Activated CD4-positive, alpha-beta T cell treated with anti-CD3 and anti-CD28 coated beads, Interleukin-2, Interleukin-6, amounts not matched to agents 100 ng/mL and 50 ng/mL, durations not matched to agents 16 hours and 8 hours (primary cell): ENCODE results near the gene KRT15.
"Not testable (repeated sequence)": the region's sequence is repeated elsewhere in the genome, so short reads cannot be mapped to it uniquely, and the experiment has no call there.

ENCODE experiments used
- DNase-seq: peaks from one replicate; pipeline ENCODE4 v3.0.0-alpha.2; 2020

KRT15 gene

DNA sequence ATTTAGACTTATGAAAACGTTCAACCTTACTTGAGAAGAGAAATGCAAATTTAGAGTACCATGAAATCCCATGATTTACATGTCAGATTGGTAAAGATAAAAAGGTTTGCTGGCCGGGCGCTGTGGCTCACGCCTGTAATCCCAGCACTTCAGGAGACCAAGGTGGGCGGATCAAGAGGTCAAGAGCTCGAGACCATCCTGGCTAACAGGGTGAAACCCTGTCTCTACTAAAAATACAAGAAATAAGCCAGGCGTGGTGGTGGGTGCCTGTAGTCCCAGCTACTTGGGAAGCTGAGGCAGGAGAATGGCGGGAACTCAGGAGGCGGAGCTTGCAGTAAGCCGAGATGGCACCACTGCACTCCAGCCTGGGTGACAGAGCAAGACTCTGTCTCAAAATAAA, 24.1 kb upstream of the KRT15 start:
- not testable (repeated sequence) for DNase-seq

DNA sequence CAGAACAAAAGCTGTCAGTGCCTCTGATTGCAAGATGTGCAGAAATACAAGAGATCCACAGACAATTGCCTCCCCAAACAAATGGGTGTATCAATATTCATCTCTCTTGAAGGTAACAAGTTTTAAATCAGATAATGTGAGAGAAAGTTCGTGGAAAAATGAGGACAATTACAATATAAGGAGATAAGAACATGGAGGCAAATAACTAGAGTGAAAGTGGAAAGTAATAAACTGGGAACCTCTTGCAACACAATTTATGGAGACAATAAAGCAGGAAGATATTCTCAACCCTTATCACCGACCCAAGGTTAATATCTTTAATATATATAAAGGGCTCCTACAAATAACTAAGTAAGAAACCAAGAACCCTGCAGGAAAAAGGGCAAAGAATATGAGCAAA, 23.7 kb upstream of the KRT15 start:
- DNase-seq: no peak

DNA sequence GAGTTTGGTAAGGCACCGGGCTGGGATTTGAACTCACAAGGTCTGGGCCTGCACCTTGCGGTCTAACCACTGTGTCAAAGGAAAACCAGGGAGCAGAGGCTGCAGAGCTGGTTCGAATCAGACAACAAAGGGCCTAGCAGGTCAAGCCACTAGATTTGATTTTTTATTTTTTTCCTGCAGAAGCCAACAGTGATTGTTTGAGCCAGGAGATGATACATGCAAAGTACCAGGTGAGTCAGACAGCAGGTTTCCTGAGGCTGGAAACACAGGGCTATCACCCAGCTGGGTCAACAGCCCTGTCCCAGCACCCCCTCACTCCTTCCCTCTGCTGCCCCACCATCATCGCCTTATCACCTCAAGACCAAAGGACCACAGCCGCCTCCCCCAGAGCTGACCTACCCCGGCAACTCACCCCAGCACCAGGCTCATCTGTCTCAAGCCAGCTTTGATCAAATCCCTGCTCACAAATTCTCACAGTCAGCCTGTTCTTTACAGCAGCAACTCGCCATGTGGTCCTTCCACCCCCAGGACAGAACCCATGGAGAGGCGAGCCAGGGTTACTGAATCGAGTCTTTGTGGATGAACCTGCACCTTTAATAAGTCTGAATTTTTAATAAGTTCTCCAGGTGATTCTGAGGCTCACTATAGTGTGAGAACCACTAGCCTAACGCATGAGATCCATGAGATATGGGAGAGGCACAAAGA, 22.4 kb upstream of the KRT15 start:
- DNase-seq: no peak

DNA sequence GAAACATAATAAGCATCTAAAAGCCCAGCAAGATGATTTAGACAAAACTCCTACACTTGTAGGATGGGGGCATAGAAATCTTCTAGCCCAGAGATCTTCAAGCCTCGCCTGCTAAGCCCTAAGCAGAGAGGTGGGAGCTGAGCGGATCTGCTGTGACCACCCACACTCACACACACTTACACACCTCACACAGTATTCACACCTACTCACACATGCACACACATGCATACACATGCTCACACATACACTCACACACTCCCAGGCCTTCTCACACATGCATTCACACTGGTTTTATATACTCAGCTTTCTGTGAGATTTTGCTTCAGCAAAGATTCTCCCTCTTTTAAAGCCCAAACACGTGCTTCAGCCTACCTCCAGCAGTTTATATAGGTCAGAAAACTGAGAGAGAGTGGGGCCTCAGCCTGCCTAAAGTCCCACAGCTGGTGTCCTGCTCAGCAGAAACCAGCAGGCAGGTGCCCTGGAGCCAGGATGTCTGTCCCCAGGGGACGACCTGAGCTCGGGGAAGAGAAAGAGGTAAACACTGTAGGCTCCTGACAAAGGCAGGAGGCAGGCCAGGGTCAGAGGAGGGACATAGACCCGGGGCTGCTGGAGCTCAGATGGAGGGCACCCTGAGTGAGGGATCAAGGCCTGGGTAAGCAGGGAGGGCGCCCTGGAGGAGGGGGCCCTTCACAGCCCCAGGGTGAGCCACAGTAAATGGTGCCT, 21.4 kb upstream of the KRT15 start:
- no peak for DNase-seq

DNA sequence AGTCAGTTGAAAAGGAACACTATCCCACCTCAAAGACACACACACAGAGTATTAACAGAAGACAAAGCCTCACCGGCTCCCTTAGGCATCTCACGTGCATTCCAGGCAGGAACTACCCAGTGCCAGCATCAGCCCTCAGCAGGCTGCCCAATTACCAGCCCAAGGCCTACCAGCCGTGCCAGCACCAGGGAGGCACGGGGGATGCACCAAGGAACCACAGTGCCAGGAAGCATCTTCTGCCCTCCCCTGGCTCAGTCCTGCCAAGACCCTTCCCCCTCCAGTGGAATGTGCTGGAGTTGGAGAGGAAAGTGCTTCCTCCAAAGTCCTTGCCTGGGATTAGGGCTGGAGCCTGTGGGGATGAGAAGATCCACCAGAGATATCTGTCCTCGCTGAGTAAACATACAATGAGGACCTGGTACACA, 20.4 kb upstream of the KRT15 start:
- DNase-seq: no peak

DNA sequence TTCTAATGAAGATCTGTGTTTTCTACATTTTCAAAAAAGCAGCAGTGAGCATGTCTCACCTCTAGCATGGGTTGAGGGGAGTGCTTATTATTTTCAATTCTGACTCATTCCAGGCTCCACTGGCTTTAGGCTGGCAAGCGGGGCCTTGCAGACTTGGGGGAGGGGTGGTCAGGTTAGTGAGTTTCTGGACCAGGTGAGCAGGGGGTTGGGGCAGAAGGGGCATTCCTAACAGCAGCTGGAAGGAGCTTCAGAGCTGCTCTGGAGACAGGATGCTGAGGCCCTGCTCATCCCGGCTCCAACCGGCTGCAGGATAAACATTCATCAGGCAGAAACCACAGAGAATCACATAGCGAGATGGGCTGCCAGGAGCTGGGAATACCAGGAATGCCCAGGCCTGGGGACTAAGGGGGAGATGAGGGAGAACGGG, 19.9 kb upstream of the KRT15 start:
- no peak for DNase-seq

DNA sequence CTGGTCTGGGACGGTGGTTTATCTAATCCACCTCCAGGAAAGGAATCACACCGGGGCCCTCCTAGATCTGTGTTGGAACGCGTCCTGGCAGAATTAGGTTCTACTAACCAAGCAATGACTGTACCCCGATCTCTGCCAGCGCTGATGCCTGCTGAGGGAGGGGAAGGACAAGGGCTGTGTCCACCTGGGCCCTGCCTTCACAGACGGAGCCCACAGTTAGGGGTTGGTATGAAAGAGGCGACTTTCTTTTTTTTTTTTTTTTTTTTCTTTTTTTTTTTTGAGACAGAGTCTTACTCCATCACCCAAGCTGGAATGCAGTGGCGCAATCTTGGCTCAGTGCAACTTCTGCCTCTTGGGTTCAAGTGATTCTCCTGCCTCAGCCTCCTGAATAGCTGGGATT, 19.3 kb upstream of the KRT15 start:
- no peak for DNase-seq

DNA sequence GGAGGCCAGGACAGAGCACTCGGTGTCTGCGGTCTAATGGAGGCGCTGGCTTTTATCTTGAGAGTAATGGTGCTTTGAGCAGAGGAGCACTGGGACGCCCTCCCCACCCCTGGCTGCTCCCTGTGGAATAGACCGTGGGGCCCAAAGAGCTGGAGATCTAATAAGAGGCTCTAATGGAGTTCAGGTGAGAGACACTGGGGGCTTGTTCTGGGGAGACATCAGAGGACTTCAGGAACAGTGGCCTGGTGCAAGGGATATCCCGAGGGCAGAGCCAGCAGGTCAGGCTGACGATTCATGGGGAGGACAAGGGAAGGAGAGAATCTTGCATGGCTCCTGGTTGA, 18.9 kb upstream of the KRT15 start:
- DNase-seq: no peak

DNA sequence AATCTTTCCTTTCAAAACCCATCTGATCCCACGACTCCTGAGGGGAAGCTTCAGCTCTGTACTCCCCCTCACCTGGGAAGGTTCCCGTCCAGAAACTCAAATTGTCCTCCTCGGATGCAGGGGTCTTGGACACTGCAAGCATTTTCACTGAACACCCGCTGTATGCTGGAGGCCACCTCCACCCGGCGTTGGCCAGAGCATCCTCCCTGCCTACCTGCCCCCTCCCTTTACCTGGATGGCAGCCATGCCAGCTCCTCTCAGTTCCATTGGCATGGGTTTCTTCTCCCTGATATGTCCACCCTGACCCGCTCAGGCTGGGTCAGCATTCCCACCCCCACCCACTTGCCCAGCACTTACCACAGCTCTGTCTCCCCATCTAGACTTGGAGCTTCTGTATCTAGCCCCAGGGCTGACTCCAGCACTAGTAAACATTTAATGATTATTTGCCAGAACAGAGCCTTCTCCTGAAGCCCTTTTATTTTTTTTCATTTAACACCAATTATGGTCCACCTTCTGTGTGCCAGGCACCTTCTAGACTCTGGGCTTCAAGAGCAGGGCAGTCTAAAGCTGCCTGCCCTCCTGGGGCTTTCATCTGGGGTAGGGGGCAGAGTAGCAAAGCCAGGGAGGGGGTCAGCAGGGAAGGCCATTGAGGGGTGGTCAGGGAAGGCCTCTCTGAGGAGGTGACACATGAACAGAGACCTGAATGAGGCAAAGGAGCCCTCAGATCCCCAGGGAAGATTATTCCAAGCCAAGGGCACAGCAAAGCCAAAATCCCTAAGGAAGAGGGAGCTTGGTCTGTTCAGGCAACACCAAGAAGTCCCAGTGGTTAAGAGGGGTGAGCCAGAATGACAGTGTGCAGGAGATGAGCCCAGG, 18.3 kb upstream of the KRT15 start:
- no peak for DNase-seq

DNA sequence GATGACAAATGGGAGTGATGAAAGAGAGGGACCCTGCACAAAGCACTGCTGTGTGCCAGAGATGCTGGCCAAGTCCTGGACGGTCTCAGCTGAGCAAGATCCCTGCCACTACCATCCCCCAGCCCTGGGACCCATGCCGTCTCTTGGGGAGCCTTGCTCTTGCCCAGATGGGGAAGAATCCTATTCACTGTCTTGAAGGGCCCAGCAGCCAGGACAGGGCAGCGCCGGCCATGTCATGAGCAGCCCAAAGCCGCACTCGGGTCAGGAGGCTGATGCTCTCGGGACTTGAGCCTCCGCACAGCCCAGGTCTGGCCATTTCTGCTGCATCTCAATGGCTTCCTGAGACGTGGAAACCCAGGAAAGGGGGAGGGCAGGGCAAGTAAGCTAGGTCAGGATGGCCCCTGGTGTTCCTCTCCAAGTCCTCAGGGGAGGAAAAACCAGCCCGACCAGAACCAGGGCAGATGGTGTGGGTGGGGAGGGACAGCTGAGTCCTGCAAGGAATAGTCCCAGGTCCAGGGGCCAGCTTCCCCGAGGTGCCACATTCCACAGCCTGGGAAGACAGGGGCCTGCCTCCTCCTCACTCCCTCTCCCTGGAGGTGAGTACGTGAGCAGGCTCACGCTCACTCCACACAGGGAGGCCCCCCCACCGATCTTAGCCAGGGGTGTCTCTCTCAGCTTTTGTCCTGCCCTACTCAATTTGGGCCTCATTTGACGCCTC, 17.2 kb upstream of the KRT15 start:
- no peak for DNase-seq

DNA sequence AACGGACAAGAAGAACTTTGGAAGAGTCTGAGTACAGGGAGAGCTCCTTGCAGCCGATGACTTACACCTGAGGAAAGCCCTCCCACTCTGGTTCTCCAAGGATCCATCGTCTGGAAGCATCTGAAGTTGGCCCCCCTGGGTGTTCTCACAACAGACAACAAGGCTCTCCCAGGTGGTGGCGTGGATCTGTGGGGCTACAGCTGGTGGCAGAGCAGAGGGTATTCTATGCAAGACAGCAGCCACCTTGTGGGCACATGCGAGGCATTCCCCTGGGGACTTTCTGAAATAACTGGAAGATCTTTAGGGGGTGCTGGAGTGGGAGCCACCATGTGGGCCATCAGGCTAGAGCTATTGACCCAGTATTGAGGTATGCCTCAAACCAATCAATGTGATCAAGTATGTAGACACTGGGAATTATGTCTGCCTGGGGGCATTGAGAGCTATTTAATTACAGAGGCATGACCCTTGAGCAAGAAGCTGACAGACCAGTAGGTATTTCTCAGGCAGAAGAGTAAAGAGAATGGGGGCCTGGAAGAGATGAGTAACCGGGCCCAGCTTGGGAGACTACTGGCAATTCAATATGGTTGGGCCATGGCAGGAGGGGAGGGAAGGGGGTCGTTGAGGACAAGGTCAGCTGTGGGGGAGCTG, 16.3 kb upstream of the KRT15 start:
- no peak for DNase-seq

DNA sequence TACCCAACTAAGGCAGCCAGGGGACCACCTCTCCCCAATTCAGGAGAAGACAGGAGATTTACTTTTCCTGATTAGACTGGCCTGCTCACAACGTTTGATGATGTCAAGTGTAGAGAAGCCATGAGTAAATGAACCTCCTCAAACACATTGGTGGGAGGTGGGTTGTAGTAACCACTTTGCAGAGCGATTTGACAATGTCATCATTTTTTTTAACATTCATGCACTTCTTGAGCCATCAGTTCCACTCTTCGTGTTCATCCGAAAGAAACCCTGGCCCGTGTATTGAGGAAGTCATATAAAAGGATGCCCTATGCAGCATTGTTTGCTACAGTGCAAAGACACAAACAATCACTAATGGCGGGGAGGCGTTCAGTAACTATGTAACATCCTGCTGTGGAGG, 14.9 kb upstream of the KRT15 start:
- DNase-seq: no peak

DNA sequence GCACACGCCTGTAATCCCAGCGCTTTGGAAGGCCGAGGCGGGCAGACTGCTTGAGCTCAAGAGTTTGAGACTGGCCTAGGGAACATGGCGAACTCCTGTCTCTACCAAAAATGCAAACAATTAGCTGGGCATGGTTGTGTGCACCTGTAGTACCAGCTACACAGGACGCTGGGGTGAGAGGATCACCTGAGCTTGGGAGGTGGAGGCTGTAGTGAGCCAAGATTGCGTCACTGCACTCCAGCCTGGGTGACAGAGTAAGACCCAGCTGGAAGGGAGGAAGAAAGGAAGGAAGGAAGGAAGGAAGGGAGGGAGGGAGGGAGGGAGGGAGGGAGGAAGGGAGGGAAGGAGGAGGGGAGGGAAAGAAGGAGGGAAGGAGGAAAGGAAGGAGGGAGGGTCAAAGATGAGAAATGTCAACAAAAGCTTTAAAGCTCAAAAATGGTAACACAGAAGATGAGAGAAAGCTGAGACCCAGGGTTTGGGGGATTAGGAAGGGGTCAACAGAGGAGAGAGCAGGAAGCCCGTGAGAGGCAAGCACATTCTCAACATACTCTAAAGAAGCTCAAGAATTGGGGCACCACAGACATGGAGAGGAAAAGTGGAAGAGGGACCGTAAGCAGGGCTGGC, 14.4 kb upstream of the KRT15 start:
- no peak for DNase-seq

DNA sequence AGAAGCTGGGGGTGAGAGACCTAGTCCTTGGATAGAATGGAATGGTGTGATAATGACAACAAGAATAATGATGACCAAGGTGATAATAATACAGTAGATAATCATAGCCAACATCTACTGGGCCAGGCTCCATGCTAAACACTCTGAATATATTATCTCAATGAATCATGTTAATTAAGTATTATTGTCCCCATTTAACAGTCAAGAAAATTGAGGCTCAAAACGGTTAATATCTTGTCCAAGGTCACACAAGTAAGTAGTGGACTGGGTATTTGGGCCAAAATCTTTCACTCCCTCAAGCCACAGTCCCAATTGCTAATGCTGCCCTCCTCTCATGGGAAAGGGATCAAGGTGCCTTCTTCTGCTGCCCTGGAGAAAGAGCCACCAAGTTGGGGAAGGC, 13.3 kb upstream of the KRT15 start:
- DNase-seq: no peak

DNA sequence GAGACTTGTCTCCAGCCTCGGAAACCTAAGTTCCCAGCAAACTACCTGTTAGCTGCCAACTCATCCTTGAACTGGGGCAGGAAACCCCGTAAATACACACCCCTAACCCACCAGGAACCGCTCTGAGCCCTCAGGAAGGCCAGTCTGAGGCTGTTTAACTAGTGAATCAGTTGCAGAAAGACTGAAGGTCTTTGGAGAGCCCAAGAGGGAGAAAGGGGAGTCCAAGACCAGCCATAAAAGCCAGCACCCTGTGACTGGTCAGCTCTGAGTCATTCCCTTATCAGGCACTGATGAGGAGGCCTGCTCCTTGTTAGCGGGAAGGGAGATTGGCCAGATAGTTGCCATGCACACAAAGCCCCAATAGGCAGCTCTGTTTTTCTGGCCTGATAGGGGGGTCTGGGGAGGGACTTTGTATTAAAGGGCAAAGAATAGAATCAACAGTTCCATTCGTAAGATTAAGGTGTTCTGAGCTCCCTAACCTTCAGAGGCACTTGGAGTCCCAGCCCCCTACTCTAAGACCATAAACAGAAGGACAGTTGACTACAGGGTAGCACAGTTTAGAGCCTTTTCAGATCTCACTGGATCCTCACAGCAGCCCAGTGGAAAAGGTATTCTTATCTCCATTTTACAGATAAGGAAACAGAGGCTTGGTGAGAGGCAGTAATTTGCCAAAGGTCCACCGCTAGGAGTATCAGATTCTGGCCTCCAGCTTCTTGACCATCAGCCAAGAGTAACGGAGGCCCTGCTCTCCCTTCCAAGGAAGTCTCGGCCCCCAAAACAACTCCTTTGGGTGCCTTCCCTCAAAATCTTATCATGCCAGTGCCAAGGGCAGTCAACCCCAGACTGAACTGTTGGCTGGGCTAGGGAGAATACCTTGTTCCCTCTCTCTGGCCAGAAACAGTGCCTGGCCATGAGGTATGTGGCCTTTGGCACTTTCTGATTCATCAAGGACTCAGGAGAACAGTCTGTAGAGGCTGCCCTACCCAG, 11.7 kb upstream of the KRT15 start:
- no peak for DNase-seq

DNA sequence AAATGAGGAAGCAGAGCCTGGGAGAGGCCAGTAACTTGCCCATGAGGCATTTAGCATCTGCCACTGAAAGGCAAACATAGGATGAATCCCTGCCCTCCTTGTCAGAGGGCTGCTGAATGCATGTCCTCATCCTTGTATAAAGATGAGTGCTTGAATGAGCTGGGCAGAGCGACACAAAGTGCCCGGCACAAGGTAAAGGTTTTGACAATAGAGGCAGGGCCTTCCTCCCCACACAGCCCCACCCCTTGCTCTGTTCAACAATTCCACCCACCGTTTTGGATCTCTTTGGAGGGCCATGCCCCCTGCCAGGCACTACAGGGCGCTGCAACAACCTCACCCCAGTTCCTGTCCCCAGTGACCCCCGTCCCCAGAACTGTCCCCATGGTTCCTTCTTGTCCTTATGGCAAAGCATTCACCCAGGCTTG, 10.8 kb upstream of the KRT15 start:
- no peak for DNase-seq

DNA sequence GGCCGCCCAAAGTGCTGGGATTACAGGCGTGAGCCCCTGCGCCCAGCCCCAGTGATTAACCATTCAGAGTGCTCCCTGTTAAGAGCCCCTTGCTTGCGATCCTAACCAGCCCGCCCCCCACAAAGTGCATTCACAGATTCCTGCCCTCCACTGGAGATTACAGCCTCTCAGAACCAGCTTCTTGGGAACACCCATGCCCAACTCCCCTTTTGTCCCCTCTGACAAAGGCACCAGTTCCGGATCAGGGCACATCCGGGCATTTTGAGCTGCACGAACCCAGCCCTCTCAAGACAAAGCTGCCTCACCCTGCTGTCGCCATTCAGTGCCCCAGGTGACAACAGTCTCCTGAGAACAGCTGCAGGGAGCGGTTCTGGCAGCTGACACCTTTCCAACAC, 10.3 kb upstream of the KRT15 start:
- DNase-seq: no peak

DNA sequence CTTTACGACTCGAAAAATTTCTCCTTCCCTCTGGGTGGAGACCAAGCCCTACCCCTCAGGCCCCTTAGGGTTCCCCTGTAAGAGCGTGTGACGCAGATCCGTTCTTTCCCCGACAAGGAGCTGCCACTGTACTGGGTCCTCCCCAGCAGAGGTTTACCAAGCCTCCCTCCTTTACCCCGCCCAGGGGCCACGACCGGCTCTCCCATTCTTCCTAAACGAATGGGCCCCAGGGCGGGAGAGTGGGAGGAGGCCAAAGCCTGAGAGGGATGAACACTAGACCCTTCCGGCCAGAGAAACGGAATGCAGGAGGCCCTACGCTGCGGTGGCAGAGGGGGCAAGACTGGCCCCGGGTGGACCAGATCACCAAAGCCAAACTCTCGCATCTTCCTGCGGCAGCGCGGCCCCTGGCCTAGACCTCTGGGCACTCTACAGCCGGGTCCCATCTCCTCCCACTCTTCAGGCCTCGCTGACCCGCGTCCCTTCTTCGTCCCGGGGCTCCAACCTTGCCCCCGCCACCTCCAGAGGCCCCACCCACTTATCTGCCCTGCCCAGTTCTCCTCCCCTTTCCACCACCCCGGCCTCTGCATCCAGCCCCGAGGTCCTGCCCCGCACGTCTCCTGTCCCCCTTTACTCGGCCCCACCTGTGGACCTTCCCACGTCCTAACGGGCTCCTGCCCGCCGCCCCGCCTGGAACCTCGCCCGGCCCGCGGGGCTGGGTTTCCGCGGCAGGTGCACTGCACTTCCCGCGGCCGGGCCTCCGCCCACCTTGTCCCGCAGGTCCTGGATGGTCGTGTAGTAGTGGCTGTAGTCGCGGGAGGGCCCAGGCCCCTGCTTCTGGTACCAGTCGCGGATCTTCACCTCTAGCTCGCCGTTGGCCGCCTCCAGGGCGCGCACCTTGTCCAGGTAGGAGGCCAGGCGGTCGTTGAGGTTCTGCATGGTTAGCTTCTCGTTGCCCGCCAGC, 8.7 kb upstream of the KRT15 start:
- DNase-seq: no peak

DNA sequence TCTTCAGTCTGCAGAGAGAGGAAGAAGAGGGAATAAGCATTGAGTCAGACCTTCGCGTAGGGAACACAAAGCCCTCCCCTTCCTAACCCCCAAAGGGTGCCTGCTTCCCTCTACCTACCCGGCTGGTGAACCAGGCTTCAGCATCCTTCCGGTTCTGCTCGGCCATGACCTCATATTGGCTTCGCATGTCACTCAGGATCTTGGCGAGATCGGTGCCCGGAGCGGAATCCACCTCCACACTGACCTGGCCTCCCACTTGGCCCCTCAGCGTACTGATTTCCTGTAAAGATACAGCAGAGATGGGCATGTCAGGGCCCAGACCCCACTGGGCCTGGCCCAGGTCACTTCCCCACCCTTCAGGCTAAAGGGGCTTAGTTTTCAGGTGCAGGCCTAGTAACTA, 5.6 kb upstream of the KRT15 start:
- no peak for DNase-seq

DNA sequence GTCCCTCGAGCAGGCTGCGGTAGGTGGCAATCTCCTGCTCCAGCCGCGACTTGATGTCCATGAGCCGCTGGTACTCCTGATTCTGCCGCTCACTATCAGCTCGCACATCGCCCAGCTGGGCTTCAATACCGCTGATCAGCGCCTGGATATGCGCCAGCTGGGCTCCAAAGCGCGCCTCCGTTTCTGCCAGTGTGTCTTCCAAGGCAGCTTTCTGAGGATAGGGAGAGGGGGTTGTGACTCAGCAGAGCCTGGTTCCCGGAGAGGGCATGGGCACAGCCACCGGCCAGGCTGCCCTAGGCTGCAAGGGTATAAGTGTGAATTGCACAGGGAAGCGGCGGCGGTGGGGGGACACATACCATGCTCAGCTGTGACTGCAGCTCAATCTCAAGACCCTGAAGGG, 5.1 kb upstream of the KRT15 start:
- DNase-seq: no peak
